OCI-LY1 (cell line): Measurements from ENCODE around the gene ZNF541.

ENCODE experiments used
- CTCF ChIP-seq: fragments of 200-600 bp; sonication (generic), shearing (Covaris generic); IDR thresholded peaks from 2 replicates; pipeline ENCODE4 v1.5.1; 2017; ENCODE audit warnings: mild to moderate bottlenecking, antibody characterized with exemption, low read length, moderate library complexity, mixed read lengths
- EZH2 ChIP-seq: fragments of 200-600 bp; sonication (generic), shearing (Covaris generic); IDR thresholded peaks from 2 replicates; pipeline ENCODE4 v1.8.0; 2017; ENCODE audit warnings: borderline replicate concordance, mixed run types, mild to moderate bottlenecking, antibody characterized with exemption, low read length, moderate library complexity, mixed read lengths

GRCh38 chr19:47601180-47601904 is 28.4 kb upstream of the ZNF541 start:
- no peak for TF ChIP-seq CTCF
- TF ChIP-seq EZH2: no peak
